Peyer's patch (tissue), 4 donors: ENCODE results near the gene ZNF480.
"Not testable (repeated sequence)": the region's sequence is repeated elsewhere in the genome, so short reads cannot be mapped to it uniquely, and the experiment has no call there.

Experiments
- CTCF ChIP-seq, 6 experiments: fragments of 450-650 bp in 4 of 6; fragments of 200-600 bp in 2 of 6; sonication (generic) in 1 of 6; IDR thresholded peaks; one replicate each; pipeline ENCODE4 v1.5.1; 2017 to 2019; ENCODE audit warnings: antibody characterized with exemption in 6 of 6, mild to moderate bottlenecking in 3 of 6, moderate library complexity in 1 of 6
- POLR2A ChIP-seq, 2 donors: fragments of 450-650 bp; IDR thresholded peaks; one replicate each; pipeline ENCODE4 v1.5.1; 2017; ENCODE audit warnings: antibody characterized with exemption in 2 of 2, mild to moderate bottlenecking in 2 of 2, moderate library complexity in 2 of 2

GRCh38 chr19:52265556-52265955 lies 31.4 kb upstream of the ZNF480 start:
- not testable (repeated sequence) for TF ChIP-seq CTCF, POLR2A (IDR thresholded peaks at IDR 0.05)
